Measurements from ENCODE around the gene GMPR. TPM values are rescaled to one million over a fixed set of nuclear protein-coding genes. Genes with fewer than 3 reads are reported as not detected.

Gene GMPR
- total and polyA plus RNA-seq, 8 donors: 9.8 to 46.3 (median 26.9) TPM

DNA sequence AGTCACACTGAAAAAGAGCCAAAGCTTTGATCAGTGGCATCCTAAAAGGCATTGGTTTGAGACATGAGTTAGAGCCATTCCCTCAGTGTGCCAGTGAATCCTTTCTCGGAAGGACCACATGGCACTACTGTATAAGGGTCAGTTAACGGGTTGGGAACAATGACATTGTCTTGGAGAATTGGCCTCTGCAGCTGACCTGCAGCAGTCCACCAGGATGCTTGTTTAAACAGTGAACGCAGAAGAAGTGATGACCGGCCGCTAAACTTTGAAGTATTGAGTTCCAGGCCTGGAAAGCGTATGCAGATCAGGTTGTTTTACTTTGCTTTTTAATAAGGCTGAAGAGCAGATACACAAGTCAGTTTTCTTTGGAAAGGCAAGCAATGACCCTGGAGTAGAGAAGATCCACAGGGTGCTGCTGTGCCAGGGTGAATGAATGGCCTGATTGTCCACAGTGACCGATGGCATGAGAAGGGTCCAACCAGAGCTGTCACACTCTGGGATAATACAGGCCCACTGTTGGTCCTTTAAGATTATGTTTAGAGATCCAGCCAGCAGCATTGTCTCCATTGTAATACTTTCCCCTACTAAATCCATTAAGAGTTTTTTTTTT is 57.8 kb downstream of the GMPR start:
- H3K36me3 ChIP-seq: peaks cover 5 to 35% (median 20%) of the 10 kb centered on the region in 4 donors
- intact Hi-C loops (cut with DNase I; ENCODE audit: low total_unique reads): no loop called here
- H3K9me3 ChIP-seq: no peaks in the 10 kb centered on the region
- TF ChIP-seq EP300 (IDR thresholded peaks at IDR 0.05): no peak
- no peak for TF ChIP-seq POLR2AphosphoS5 (IDR thresholded peaks at IDR 0.05)
- no peak for TF ChIP-seq POLR2A (IDR thresholded peaks at IDR 0.05)
- no peak for TF ChIP-seq CTCF (IDR thresholded peaks at IDR 0.05)
- no peaks in the 10 kb centered on the region for H3K4me1 ChIP-seq
- no peaks in the 10 kb centered on the region for H3K27me3 ChIP-seq
- 88 to 96% (median 93%) methylated on average over 7 of the region's 7 CpGs for WGBS, 5 donors
- no peak overlapping the region for H3K27ac ChIP-seq
- no peak for DNase-seq
- no peak overlapping the region for H3K4me3 ChIP-seq

DNA sequence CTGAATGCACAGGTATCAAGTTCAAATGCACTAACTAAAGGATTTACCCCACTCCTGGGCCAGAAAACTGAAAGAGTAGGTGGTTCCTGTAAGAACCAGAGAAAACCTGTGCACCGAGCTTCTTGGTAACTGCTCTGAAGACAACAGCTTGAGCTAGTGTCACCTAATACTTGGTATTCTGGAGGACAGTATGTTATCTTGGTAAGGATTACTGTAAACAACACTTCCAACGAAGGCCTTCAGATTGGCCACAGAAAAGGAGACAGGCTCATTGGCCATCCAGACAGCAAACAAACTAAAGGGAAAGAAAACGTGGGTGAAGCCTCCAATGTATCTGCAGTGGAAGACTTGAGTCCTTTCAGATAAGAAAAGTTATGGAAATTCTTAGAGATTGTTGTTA is 61.5 kb downstream of the GMPR start:
- Histone ChIP-seq H3K4me3 (no peak overlapping the region), H3K27me3 (no peaks in the 10 kb centered on the region), H3K9me3 (no peaks in the 10 kb centered on the region), H3K27ac (no peak overlapping the region), H3K36me3 (peaks cover 5 to 46% (median 38%) of the 10 kb centered on the region in 4 donors), H3K4me1 (no peaks in the 10 kb centered on the region)
- WGBS, 5 donors: 75 to 87% (median 81%) methylated on average over 3 of the region's 3 CpGs
- DNase-seq: no peak
- TF ChIP-seq EP300 (IDR thresholded peaks at IDR 0.05) (no peak), CTCF (IDR thresholded peaks at IDR 0.05) (no peak), POLR2A (IDR thresholded peaks at IDR 0.05) (no peak), POLR2AphosphoS5 (IDR thresholded peaks at IDR 0.05) (no peak)
- intact Hi-C loops (cut with DNase I; ENCODE audit: low total_unique reads): no loop called here

- 79 to 93% (median 84%) methylated on average over 7 of the region's 7 CpGs for WGBS, 5 donors
- DNase-seq: no peak
- Histone ChIP-seq H3K27me3 (no peaks in the 10 kb centered on the region), H3K27ac (no peak overlapping the region), H3K36me3 (peaks cover 9 to 58% (median 51%) of the 10 kb centered on the region in 4 donors), H3K4me1 (no peaks in the 10 kb centered on the region), H3K9me3 (no peaks in the 10 kb centered on the region), H3K4me3 (no peak overlapping the region)
- TF ChIP-seq POLR2AphosphoS5 (IDR thresholded peaks at IDR 0.05) (no peak), CTCF (IDR thresholded peaks at IDR 0.05) (no peak), EP300 (IDR thresholded peaks at IDR 0.05) (no peak), POLR2A (IDR thresholded peaks at IDR 0.05) (no peak)
- intact Hi-C loops (cut with DNase I; ENCODE audit: low total_unique reads): no loop called here
These were observed 63.1 kb downstream of the GMPR start for GRCh38 chr6:16301511-16301910.

DNA sequence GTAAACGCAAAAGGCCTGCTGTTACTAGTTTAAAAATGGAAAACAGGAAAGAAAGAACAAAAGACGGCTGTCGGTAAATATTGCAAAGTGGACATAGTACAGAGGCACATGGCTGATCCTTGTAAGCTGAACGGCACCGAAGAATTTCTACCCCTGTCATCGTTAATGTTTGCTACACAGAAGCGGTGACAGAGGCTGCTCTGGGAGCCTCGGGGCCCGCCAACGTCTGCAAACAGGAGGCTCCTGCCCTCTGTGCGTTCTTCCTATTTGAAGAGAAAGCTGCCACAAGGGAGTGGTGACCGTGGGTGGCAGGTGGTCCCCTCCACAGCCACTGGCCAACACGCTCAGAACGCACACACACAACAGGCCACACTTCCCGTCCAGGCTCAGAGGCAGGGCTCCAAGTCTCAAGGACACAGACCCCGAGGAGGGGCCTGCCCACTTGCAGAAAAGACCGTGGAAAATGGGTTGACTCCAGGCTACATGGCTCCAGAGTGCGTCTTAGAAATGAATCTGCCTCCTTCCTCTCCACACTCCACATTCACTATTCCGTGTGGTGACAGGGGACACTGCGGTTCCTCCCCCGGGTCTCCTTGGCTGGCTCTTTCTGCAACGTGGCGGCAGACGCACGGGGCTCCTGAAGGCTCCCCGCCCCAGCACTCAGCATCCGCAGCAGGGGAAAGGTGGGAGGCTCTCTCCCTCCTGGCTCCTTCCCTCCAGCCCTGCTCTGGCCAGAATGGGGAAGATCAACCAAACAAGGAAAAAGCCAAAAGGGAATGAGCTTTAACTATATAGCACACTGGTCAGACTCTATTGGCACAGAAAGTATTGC is 64.5 kb downstream of the GMPR start:
- WGBS, 5 donors: 66 to 71% (median 70%) methylated on average over 21 to 27 of the region's 27 CpGs
- Histone ChIP-seq H3K4me1 (no peaks in the 10 kb centered on the region), H3K27ac (no peak overlapping the region), H3K9me3 (no peaks in the 10 kb centered on the region), H3K4me3 (no peak overlapping the region), H3K27me3 (no peaks in the 10 kb centered on the region), H3K36me3 (peaks cover 4 to 54% (median 53%) of the 10 kb centered on the region in 4 donors)
- peak in 1 of 2 donors; percentile 36 for DNase-seq
- intact Hi-C loops (cut with DNase I; ENCODE audit: low total_unique reads): no loop called here
- no peak for TF ChIP-seq CTCF (IDR thresholded peaks at IDR 0.05)
- TF ChIP-seq POLR2A (IDR thresholded peaks at IDR 0.05): no peak
- TF ChIP-seq POLR2AphosphoS5 (IDR thresholded peaks at IDR 0.05): no peak
- TF ChIP-seq EP300 (IDR thresholded peaks at IDR 0.05): no peak
